Panc1 (cell line): ENCODE results near the gene DONSON.

Experiments used
- POLR2AphosphoS5 ChIP-seq: IDR thresholded peaks from 2 replicates; pipeline ENCODE4 v1.6.1; 2012; ENCODE audit warnings: mild to moderate bottlenecking, low read depth, low read length, moderate library complexity
- REST ChIP-seq, 2 experiments: IDR thresholded peaks; 2 replicates each; pipeline ENCODE4 v1.6.1; 2011 to 2012; ENCODE audit warnings: low read depth in 2 of 2, control low read depth in 1 of 2, low read length in 1 of 2, mild to moderate bottlenecking in 1 of 2, moderate library complexity in 1 of 2; ENCODE audit not compliant: insufficient read depth in 1 of 2
- TCF7L2 ChIP-seq: IDR thresholded peaks from 2 replicates; pipeline ENCODE4 v1.6.1; 2011; ENCODE audit warnings: mild to moderate bottlenecking, low read depth, low read length, inconsistent platforms
- TF ChIP-seq, protein P1 (sequence below): fragments of 450-650 bp; IDR thresholded peaks from 2 replicates; pipeline ENCODE4 v1.5.1; 2017; ENCODE audit warnings: mild to moderate bottlenecking

DNA sequence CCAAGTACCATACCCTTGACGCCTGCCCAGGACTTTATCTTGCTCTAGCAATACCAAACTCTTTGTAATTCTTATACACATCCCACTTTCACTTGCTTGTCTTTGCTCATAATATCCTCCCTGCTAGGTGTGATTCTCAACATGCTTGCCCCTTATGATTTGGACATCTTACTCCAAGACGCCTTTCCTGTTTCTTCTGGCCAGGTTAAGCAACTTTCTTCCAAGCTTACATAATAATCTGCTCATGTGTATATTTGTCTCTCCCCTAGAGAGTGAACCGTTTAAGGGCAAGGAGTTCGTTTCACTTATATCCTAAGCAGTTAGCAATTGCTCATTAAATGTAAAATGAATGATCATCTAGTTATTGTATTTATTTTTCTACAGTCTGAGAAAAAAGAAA lies 31.2 kb upstream of the DONSON start:
- TF ChIP-seq, protein P1, sequence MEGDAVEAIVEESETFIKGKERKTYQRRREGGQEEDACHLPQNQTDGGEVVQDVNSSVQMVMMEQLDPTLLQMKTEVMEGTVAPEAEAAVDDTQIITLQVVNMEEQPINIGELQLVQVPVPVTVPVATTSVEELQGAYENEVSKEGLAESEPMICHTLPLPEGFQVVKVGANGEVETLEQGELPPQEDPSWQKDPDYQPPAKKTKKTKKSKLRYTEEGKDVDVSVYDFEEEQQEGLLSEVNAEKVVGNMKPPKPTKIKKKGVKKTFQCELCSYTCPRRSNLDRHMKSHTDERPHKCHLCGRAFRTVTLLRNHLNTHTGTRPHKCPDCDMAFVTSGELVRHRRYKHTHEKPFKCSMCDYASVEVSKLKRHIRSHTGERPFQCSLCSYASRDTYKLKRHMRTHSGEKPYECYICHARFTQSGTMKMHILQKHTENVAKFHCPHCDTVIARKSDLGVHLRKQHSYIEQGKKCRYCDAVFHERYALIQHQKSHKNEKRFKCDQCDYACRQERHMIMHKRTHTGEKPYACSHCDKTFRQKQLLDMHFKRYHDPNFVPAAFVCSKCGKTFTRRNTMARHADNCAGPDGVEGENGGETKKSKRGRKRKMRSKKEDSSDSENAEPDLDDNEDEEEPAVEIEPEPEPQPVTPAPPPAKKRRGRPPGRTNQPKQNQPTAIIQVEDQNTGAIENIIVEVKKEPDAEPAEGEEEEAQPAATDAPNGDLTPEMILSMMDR: no peak
- TF ChIP-seq REST (IDR thresholded peaks at IDR 0.05; ENCODE audit: insufficient read depth in 1 of 2, low read depth in 2 of 2, low read length in 1 of 2): no peak
- no peak for TF ChIP-seq POLR2AphosphoS5
- no peak for TF ChIP-seq TCF7L2
